HepG2 (cell line): ENCODE data around the gene CXXC5. TPM values are rescaled to one million over a fixed set of nuclear protein-coding genes. Genes with fewer than 3 reads are reported as not detected.

Source experiments
- GLI4 ChIP-seq: sonication (generic); formaldehyde crosslinking; IDR thresholded peaks from 2 replicates; pipeline ENCODE4 v1.5.1; 2020; ENCODE audit warnings: missing genetic modification reagents, mild to moderate bottlenecking, moderate library complexity, borderline replicate concordance
- HHEX ChIP-seq: IDR thresholded peaks from 2 replicates; pipeline ENCODE4 v1.6.1; 2016; ENCODE audit warnings: control low read depth
- HIVEP1 ChIP-seq: sonication (generic); formaldehyde crosslinking; IDR thresholded peaks from 2 replicates; pipeline ENCODE4 v1.4.0; 2020; ENCODE audit warnings: mild to moderate bottlenecking, missing genetic modification reagents
- MED1 ChIP-seq: sonication (generic); formaldehyde crosslinking; IDR thresholded peaks from 2 replicates; pipeline ENCODE4 v1.4.0; 2020; ENCODE audit warnings: missing genetic modification reagents
- SP1 ChIP-seq, 2 experiments: fragments of 450-650 bp in 1 of 2; sonication (generic) in 1 of 2; formaldehyde crosslinking in 1 of 2; IDR thresholded peaks; 2 replicates each; pipeline versions ENCODE4 v1.4.0 to v1.6.1; 2016 to 2020; ENCODE audit warnings: missing genetic modification reagents in 1 of 2
- ZNF414 ChIP-seq: sonication (generic); formaldehyde crosslinking; IDR thresholded peaks from 2 replicates; pipeline ENCODE4 v1.5.0; 2020; ENCODE audit warnings: missing genetic modification reagents
- ZNF720 ChIP-seq: sonication (generic); formaldehyde crosslinking; IDR thresholded peaks from 2 replicates; pipeline ENCODE4 v1.4.0; 2020; ENCODE audit warnings: missing genetic modification reagents
- ZNF772 ChIP-seq: sonication (generic); formaldehyde crosslinking; IDR thresholded peaks from 2 replicates; pipeline ENCODE4 v1.5.0; 2020; ENCODE audit warnings: mild to moderate bottlenecking, missing genetic modification reagents
- ZNF782 ChIP-seq: sonication (generic); formaldehyde crosslinking; IDR thresholded peaks from 2 replicates; pipeline ENCODE4 v1.4.0; 2020; ENCODE audit warnings: missing genetic modification reagents, mild to moderate bottlenecking, borderline replicate concordance
- polyA plus RNA-seq, 8 experiments: library from polyadenylated mRNA; depleted of rRNA in 3 of 8; stranded (reverse) in 7 of 8; unstranded in 1 of 8; fragments of >200 nt; fragmentation: Illumina TruSeq in 4 of 8; extraction: Trizol in 4 of 8; gene quantifications; 2 replicates each; pipeline versions ENCODE4 v1.2.1 to v1.2.3, GENCODE V29; 2011 to 2016; ENCODE audit warnings: low read depth in 4 of 8, missing spikeins in 1 of 8, mixed read lengths in 1 of 8; ENCODE audit not compliant: insufficient read depth in 1 of 8
- total RNA-seq, 5 experiments: library from RNA; depleted of rRNA; stranded (reverse); fragments of >200 nt; fragmentation: Illumina TruSeq; extraction: Trizol; gene quantifications; 2 replicates each; pipeline ENCODE4 v1.2.3, GENCODE V29; 2016; ENCODE audit warnings: low read depth in 1 of 5
- TF ChIP-seq, protein P1 (sequence below): sonication (generic); formaldehyde crosslinking; IDR thresholded peaks from 2 replicates; pipeline ENCODE4 v1.4.0; 2020; ENCODE audit warnings: mild to moderate bottlenecking, low read depth, missing genetic modification reagents
- TF ChIP-seq, protein P2 (sequence below): sonication (generic); formaldehyde crosslinking; IDR thresholded peaks from 2 replicates; pipeline ENCODE4 v1.5.1; 2020; ENCODE audit warnings: mild to moderate bottlenecking, missing genetic modification reagents
- TF ChIP-seq, protein P3 (sequence below): sonication (generic); formaldehyde crosslinking; IDR thresholded peaks from 2 replicates; pipeline ENCODE4 v1.4.0; 2020; ENCODE audit warnings: missing genetic modification reagents
- TF ChIP-seq, protein P4 (sequence below): sonication (generic); formaldehyde crosslinking; IDR thresholded peaks from 2 replicates; pipeline ENCODE4 v1.4.0; 2020; ENCODE audit warnings: mild to moderate bottlenecking, missing genetic modification reagents, borderline replicate concordance

CXXC5 gene
- total and polyA plus RNA-seq, 2 of the 13 experiments (the other 11 are each of a cell fraction or from before 2014, with no cell fraction given) = 32.3 to 33.0 TPM

- TF ChIP-seq ZNF782 (CRISPR knock-in tag) (no peak; the same call in 1 of the 2 replicates), HHEX (CRISPR knock-in tag) (no peak), ZNF414 (no peak), SP1 (IDR thresholded peaks at IDR 0.05) (no peak), SP1 (CRISPR knock-in tag; IDR thresholded peaks at IDR 0.05) (0 out of 2 replicates have a peak, but pooled peaks have one; percentile 19), MED1 (CRISPR knock-in tag) (peak; percentile 72), GLI4 (CRISPR knock-in tag) (peak; percentile 7; the same call in 1 of the 2 replicates), ZNF772 (CRISPR knock-in tag) (peak; percentile 64; the same call in 1 of the 2 replicates), HIVEP1 (CRISPR knock-in tag) (no peak), ZNF720 (no peak)
- TF ChIP-seq, protein P1, sequence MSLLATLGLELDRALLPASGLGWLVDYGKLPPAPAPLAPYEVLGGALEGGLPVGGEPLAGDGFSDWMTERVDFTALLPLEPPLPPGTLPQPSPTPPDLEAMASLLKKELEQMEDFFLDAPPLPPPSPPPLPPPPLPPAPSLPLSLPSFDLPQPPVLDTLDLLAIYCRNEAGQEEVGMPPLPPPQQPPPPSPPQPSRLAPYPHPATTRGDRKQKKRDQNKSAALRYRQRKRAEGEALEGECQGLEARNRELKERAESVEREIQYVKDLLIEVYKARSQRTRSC (CRISPR knock-in tag) = no peak
- TF ChIP-seq, protein P2, sequence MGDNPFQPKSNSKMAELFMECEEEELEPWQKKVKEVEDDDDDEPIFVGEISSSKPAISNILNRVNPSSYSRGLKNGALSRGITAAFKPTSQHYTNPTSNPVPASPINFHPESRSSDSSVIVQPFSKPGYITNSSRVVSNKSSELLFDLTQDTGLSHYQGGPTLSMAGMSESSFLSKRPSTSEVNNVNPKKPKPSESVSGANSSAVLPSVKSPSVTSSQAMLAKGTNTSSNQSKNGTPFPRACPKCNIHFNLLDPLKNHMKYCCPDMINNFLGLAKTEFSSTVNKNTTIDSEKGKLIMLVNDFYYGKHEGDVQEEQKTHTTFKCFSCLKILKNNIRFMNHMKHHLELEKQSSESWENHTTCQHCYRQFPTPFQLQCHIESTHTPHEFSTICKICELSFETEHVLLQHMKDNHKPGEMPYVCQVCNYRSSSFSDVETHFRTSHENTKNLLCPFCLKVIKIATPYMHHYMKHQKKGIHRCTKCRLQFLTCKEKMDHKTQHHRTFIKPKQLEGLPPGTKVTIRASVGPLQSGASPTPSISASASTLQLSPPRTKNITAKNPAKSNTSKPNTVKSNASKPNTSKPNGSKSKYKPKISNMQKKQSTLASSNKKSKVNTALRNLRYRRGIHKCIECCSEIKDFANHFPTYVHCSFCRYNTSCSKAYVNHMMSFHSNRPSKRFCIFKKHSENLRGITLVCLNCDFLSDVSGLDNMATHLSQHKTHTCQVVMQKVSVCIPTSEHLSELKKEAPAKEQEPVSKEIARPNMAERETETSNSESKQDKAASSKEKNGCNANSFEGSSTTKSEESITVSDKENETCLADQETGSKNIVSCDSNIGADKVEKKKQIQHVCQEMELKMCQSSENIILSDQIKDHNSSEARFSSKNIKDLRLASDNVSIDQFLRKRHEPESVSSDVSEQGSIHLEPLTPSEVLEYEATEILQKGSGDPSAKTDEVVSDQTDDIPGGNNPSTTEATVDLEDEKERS (CRISPR knock-in tag) = peak; percentile 73
- TF ChIP-seq, protein P3, sequence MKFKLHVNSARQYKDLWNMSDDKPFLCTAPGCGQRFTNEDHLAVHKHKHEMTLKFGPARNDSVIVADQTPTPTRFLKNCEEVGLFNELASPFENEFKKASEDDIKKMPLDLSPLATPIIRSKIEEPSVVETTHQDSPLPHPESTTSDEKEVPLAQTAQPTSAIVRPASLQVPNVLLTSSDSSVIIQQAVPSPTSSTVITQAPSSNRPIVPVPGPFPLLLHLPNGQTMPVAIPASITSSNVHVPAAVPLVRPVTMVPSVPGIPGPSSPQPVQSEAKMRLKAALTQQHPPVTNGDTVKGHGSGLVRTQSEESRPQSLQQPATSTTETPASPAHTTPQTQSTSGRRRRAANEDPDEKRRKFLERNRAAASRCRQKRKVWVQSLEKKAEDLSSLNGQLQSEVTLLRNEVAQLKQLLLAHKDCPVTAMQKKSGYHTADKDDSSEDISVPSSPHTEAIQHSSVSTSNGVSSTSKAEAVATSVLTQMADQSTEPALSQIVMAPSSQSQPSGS = peak; percentile 21; the same call in 1 of the 2 replicates
- TF ChIP-seq, protein P4, sequence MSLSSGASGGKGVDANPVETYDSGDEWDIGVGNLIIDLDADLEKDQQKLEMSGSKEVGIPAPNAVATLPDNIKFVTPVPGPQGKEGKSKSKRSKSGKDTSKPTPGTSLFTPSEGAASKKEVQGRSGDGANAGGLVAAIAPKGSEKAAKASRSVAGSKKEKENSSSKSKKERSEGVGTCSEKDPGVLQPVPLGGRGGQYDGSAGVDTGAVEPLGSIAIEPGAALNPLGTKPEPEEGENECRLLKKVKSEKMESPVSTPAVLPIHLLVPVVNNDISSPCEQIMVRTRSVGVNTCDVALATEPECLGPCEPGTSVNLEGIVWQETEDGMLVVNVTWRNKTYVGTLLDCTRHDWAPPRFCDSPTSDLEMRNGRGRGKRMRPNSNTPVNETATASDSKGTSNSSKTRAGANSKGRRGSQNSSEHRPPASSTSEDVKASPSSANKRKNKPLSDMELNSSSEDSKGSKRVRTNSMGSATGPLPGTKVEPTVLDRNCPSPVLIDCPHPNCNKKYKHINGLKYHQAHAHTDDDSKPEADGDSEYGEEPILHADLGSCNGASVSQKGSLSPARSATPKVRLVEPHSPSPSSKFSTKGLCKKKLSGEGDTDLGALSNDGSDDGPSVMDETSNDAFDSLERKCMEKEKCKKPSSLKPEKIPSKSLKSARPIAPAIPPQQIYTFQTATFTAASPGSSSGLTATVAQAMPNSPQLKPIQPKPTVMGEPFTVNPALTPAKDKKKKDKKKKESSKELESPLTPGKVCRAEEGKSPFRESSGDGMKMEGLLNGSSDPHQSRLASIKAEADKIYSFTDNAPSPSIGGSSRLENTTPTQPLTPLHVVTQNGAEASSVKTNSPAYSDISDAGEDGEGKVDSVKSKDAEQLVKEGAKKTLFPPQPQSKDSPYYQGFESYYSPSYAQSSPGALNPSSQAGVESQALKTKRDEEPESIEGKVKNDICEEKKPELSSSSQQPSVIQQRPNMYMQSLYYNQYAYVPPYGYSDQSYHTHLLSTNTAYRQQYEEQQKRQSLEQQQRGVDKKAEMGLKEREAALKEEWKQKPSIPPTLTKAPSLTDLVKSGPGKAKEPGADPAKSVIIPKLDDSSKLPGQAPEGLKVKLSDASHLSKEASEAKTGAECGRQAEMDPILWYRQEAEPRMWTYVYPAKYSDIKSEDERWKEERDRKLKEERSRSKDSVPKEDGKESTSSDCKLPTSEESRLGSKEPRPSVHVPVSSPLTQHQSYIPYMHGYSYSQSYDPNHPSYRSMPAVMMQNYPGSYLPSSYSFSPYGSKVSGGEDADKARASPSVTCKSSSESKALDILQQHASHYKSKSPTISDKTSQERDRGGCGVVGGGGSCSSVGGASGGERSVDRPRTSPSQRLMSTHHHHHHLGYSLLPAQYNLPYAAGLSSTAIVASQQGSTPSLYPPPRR (CRISPR knock-in tag) = peak; percentile 52
Measured at GRCh38 chr5:139701056-139701741, 53.0 kb downstream of the CXXC5 start (continued).
